Activated CD4-positive, alpha-beta T cell treated with anti-CD3 and anti-CD28 coated beads, Interleukin-2, Interleukin-4, amounts not matched to agents 100 ng/mL and 50 ng/mL, durations not matched to agents 16 hours and 8 hours (primary cell): ENCODE data around the gene GGT6.
"Not testable (repeated sequence)": the region's sequence is repeated elsewhere in the genome, so short reads cannot be mapped to it uniquely, and the experiment has no call there.

Experiments
- DNase-seq: peaks from one replicate; pipeline ENCODE4 v3.0.0-alpha.2; 2020; ENCODE audit warnings: low spot score

GGT6 gene

DNA sequence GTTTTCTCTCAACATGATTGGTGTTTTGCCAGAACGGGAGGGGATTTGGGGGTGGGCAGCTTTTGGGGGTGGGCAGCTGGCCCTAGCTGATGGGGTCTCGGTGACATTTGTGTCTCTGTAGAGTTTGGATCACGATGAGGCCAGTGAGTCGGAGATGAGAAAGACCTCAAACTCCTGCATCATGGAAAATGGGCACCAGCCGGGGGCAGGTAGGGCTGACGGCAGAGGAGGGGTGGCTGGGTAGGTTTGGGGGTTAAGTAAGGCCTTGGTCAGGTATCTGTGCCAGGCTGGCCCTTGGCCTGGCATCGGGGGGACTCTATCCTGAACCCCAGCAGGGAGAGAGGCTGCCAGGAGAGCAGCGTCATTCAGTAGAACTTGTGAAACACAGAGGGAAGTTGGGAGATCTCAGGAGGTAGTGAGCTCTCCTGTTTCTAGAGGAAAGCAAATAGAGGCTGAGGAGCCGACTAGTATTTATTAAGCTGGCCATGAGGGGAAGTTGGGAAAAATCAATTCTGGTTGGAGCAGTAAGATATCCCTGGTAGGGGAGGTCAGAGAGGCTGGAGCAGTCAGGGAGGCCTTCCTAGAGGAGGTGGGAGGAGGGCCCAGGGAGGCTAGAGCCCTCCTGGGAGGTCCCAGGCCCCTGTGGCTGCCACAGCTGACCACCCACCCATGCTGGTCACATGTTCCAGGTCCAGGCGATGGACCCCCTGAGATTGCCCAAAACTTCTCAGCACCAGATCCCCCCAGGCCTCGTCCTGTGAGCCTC, 32.0 kb upstream of the GGT6 start:
- no peak for DNase-seq

DNA sequence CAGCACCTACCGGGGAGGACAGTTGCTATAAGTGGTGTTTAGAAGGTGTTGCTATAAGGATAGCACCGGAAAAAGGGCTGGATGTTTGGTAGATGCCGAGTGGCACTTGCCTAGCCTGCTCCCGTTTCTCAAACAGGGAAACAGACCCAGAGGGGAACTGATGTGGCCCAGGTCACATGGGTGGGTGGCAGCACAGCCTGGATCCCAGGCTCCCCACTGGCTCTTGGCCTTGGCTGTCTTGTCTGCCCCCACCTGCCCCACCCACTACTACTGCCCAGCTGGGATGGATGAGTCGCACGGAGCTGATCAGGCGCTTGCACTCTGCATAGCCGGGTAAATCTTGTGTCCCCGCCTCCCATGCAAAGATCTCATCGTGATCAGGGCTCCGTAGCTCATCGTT, 31.2 kb upstream of the GGT6 start:
- no peak for DNase-seq

DNA sequence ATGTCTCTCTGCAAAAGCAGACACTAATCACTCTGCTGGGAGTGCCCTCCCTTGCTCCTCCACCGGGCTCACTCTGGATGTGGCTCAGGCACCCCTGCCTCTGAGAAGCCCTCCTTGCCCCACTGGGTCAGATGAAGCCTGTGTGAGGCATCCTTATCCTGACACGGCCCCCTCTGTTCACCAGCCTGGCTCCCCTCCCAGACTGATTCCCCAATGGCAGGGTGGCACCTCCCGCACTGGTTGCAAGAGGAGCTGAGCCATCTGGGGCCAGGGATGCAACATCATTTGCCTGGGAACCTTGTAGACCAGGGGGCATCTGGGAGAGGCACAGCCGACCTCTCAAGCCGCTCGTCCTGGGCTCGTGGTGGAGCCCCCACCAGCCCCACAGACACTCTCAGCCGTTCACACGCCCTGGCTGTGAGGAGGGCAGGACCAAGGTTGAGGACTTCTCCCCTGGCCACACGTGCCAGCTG, 30.6 kb upstream of the GGT6 start:
- DNase-seq: no peak

DNA sequence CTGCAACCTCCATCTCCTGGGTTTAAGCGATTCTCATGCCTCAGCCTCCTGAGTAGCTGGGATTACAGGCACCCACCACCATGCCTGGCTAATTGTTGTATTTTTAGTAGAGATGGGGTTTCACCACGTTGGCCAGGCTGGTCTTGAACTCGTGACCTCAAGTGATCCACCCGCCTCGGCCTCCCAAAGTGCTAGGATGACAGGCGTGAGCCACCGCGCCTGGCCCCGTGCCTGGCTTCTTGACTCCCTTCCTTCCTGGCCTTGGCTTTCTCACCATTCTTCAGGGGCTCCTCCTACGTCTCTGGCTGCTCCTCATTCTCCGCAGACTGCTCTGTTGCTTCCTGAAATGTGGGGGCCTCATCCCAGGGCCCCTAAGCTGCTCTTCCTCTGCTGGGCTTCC, 29.7 kb upstream of the GGT6 start:
- DNase-seq: not testable (repeated sequence)

DNA sequence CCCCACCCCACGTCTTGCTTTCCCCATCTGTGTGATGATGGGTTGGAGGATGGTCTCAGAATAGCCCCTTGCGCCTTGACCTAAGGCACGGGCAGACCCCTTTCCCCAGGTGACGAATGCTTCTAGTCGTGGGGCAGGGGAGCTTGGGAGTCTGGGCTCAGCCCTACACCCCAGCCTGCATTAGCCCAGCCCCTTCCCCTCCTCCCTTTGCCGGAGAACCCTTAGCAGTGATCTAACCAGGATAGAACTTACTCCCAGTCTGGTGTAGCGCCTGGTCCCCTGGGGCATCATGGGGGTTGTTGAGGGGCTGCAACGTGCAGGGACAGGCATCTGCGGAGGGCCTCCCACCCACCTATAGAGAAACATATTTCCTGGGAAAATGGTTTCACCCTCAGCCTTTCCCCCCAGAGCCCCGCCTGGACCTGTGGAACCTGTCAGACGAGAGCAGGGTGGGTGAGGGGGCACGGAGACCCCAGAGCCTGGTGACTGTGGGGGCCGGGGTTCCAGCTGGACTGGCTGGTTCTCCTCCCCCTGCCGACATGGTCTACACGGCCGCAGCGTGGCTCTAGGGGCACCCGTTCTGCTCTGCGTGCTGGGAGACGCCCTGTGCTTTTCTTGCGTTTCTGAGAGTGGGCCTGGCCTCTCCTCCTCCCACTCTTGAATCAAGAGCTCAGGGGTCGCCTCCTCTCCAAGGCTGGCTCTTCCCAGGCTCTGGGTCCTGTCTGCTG, 28.7 kb upstream of the GGT6 start:
- DNase-seq: no peak

DNA sequence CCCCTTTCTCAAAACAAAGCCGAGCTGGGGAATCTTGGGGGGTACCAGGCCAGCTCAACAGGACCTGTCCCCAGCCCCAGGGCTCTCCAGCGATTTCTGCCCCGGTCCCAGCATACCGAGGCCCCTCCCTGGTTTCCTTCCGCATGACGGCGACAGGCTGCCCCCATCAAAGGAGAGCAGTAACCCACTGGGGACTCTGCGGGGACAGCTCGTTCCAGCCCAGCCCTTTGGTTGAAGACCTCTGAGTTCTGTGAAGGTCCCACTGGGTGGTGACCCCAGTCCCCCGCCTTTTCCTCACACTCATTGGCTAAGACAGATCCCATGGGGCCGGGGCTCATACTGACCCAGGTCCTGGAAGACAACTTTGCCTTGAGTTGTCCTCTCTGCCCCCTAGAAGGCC, 28.0 kb upstream of the GGT6 start:
- DNase-seq: no peak

DNA sequence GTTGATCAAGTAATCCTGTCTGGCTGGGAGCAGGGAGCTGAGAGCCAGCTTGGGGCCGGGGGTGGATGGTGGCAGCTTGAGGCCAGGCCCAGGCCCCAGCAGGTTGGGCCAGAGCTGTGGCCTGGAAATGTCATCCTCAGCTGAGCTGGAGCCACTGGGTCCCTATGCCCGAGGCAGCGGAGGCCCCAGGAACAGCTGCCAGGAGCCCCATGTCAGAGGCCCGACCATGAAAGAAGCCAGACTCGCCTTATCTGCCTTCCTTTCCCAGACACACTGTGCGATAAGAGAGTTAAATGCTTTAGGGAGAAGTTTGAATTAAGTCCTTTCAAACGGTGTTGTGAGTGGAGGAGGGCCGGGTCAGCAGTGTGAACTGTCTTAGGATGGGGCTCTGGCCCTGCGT, 27.4 kb upstream of the GGT6 start:
- no peak for DNase-seq

DNA sequence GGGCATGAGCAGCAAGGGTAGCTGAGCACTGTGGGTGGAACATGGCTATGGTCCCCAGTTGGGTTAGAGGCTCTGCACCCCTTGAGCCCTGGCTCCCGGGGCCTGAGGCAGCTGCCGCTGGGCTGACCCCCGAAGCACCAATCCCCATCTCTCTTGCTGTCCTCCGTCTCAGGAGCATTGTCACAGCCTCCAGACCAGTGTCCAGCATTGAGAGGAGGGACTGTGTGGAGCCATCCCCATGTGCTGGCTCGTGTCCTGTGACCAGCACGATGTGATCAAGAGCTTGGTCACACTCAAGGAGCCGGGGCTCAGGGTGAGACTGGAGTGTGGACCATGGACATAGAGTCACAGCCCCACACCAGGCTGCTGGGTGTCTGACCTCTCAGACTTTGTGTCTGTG, 26.8 kb upstream of the GGT6 start:
- DNase-seq: no peak

DNA sequence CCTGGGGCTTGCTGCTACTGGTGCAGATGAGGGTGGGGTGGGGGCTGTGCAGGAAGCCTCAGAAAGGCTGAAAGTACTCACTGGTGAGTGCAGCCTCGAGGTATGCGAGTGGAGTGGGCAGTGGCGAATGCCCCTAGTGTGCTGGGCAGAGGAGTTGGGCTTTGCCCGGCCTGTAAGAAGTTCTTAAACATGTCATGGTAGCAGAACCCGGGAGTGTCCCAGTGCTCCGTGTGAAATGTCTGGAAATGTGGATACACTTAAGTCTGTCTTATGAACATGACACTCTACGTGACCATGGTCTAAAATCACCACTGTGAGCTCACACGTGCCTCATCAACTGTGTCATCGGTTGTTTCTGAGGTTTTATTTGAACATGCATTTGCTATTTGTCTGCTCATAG, 25.7 kb upstream of the GGT6 start:
- DNase-seq: no peak

DNA sequence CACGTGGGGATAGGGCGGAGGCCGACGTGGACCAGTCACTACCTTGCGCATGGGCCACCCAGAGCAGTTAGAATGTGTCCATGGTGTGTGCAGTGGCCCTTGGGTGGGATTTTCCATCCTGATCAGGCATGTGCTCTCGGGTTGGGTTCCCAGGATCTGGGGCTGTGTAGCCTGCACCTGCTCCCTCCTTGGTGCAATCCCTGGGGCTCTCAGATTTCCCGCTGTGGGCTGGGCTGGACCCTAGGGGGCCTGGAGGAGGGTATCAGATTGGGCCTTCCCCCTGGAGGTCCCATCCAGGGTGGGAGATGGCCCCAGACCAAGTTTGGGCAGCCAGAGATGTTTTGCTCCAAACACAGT, 25.2 kb upstream of the GGT6 start:
- no peak for DNase-seq

DNA sequence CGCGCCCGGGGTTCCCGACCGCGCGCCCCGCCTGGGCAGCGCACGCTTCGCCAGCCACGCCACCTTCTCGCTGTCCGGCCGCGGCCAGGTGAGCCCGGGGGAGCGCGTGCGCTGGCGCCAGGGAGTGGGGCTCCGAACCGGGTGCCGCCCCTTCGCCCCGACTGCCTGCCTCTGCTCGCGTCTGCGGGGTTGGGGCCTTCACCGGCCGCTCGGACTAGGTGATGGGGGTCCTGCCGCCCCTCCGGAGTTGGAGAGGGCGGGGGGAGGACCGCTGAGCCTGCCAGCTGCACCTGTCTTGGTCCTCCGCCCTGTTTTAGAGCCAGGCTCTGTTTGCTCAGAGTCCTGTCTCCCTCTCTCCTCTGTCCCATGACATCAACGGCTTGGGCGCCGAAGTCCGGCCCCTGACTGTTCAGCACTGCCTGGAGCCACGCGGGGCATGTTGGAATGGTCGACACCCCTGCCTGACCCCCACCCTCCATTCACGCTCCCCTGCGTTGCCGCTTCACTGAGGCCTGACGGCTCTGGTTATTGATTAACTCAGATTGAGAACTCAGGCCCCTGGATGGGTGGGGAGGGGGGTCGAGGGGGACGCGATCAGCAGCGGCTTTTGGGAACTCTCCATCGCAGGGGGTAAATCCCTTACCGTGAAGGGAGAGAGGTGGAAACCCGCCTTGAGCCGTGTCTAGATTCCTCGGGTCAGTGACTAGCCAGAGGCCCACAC, 24.7 kb upstream of the GGT6 start:
- no peak for DNase-seq

DNA sequence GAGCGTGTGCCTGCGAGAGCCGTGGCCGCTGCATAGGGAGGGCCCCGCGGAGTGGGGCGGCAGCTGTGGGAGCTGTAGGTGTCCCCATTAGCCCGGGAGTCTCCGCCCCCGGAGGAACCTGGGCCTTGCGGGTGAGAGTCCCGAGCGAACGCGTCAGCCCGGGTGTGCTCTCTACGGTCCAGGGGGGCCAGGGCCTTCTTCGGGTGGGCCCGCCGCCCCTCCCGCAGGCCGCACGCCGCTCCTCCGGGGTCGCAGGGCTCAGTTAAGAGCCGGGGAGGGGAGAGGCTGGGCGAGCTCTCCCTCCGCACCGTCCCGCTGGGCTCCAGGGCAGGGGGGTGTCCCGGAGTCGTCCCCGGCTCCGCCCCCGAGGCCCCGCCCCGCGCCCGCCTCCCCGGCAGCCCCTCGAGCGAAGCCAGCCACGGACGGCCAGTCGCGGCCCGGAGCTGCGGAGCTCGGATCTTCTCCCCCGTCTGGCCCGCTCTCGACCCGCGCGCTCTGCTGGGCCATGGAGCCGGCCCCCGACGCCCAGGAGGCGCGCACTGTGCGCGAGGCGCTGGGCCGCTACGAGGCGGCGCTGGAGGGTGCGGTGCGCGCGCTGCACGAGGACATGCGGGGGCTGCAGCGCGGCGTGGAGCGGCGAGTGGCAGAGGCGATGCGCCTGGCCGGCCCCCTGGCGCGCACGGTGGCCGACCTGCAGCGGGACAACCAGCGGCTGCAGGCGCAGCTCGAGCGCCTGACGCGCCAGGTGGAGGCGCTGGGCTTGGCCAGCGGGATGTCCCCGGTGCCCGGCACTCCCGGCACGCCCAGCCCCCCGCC, 23.9 kb upstream of the GGT6 start, which contains the start of gene SMTNL2:
SMTNL2 (plus strand) TSS at position 429 of the 816 bp plus-strand sequence; CDS start at position 506, 77 bp downstream.
- DNase-seq: no peak

DNA sequence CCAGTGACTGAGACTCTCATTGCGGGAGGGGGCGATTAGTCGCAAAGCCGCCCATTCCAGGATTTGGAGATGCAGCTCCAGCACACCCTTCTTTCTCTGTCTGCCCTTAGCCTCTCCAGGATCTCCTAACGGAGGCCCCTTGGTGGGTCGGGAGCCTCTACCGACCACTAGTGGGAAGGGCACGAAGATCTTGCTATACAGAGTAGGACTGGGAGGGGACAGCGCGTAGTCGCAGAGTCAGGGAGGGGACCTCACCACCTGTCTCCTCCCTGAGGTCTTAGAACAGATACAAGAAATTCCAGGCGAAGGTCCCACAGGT, 23.4 kb upstream of the GGT6 start:
- no peak for DNase-seq

DNA sequence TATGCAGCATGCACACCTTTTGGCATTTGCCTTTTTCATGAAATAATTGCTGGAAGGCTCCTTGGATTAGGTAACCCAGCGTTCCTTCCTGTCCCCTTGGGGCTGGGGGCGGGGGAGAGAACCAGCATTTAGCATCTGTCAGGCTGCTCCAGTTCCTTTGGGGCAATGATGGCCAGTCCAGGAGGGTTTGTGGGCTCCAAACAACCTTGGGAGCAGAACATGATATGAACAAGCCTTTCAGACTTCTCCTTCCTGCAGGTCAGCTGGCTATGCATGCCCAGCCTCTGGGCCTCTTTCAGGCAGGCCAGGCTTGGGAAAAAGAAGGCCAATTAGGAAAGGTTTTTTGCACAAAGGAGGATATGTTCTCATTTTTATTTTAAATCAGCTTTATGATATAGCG, 22.8 kb upstream of the GGT6 start:
- DNase-seq: no peak

DNA sequence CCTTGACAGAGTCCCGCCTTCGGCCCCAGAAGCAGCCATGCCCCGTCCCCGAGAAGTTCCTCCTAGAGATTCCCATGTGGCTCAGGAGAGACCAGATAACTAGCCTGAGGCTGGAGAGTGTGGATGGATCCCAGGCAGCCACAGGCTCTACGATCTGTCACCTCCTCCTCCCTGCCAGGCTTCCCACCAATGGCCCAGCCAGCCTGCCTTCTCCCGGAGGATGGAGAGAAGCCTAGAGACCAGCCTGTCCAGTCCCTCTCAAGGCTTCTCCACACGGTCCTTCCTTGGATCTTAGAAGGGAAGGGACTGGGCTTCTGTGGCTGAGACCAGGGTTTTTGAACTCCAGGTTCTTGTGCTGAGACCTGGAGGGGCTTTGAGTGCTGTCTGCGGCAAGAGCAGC, 22.3 kb upstream of the GGT6 start:
- DNase-seq: no peak

DNA sequence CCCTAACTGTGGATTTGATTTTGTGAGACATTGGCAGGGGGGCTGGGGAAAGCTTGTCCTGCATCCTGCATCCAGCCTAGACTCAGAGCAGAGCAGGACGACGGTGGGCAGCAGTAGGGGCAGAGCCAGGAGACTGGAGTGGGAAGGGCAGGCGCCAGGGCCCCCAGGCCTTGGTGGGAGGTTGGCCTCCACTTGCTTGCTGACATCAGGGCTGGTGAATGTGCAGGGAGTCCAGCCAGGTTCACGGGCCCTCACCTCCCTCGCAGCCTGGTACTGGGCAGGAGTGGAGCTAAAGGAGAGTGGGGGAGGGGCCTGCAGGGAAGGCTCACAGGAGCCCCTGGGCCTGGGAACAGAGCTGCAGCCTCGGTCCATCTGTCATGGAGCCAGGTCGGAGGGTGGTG, 21.7 kb upstream of the GGT6 start:
- no peak for DNase-seq

DNA sequence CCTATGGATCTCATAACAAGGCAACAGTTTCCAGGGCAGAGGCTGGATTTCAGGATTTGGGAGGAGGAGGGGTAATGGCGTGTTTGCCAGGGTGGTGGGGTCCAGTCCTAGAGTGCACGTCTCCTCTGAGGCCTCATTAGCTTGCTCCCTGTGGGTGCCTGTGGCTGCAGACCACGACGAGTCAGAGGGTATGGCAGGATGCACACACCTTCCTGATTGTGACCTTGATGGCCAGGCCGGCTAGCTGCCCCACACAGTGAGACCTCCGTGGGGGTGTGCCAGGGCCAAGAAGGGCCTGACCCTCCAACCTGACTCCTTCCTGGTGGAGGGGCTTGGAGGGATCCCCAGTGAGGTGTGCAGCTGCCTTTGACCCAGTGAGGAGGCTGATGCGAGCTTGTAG, 19.9 kb upstream of the GGT6 start:
- no peak for DNase-seq

DNA sequence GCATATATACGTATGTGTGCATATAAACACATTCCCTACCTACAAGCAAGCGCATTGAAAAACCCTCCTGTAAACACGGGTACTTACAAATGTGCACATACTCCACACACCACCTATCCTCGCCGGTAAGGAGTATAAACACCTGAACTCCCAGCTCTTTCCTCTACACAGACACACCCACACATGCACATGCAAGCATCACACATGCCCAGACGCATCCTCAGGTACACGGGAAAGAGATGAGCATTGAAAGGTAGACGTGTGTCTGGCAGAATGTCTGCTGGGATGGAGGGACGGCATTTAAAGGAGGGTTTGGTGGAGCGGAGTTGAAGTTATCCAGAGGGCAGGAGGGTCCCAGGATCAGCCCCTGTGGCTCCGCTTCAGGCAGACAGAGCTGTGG, 19.3 kb upstream of the GGT6 start:
- no peak for DNase-seq

DNA sequence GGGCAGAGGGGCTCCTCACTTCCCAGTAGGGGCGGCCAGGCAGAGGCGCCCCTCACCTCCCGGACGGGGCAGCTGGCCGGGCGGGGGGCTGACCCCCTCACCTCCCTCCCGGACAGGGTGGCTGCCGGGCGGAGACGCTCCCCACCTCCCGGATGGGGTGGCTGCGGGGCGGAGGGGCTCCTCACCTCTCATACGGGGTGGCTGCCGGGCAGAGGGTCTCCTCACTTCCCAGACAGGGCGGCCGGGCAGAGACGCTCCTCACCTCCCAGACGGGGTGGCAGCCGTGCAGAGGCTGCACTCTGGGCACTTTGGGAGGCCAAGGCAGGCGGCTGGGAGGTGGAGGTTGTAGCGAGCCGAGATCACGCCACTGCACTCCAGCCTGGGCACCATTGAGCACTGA, 18.0 kb upstream of the GGT6 start:
- not testable (repeated sequence) for DNase-seq

DNA sequence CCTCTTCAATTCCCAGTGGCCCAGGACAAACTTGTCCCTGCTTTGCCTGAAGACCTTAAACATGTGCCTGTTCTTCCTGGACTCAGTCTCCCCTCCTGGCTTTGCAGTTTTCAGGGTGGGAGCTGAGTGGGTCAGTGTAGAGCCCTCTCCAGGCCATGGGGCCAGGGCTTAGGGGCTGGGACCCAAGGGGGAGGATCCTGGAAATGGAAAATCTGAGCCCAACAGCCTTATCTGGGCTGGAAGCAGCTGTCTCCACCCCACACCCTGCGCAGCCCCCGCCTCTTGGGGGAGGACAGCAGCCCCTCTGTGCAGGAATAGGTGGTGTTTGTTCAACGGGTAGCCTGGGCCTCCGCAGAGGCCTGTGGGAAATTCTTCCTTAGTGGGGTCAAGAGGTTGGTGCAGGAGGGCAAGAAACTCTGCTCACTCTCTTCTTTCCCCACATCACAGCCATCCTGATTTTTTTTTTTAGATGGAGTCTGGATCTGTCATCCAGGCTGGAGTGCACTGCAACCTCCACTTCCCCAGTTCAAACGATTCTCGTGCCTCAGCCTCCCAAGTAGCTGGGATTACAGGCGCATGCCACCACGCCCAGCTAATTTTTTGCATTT, 17.1 kb upstream of the GGT6 start:
- no peak for DNase-seq

DNA sequence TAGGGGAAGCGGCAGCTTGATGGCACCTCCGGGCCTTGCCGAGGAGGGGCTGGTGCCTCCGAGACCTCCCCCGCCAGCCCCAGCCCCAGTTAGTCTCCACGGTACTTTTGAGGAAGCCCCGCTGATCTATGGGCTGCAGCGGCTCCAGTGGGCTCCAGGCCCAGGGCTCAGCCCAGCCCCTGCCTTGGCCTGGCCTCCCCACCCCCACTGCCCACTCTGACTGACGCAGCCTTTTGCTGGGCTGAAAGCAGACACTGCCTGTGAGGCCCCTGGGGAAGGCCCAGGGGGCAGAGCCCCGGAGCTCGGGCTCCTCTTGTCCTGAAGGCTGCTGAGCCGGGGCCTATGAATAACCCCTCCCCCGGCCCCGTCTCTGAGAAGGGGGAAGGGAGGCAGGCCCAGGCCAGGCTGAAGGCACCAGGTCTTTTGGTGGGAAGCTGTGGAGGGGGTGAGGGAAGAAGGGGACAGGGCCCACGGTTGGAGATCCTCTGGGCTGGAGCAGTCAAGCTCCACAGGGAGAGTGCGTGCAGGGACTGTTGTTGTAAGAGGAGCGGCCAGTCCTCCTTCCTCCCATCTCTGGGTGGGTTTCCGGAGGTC, 16.4 kb upstream of the GGT6 start:
- DNase-seq: no peak

DNA sequence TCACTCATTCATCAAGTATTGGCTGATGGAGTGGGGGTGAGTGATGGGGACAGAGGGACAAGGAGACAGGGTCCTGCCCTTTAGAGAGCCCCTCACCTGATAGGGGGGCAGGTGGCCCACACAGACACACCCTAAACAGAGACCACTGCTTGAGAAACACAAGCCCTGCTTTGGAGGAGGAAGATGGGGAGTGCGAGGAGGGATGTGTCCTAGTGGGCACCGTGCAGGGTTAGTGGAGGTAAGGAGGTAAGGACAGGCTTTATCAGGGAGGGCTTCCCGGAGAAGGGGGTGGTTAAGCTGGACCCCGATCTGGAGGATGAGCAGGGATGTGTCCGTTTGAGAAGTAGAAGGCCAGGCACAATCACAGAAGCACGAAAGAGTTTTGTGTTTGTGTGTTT, 15.8 kb upstream of the GGT6 start:
- DNase-seq: no peak
